Breast epithelium (tissue), 3 donors: ENCODE data around the gene HSPE1.

ENCODE experiments used
- POLR2A ChIP-seq: fragments of 450-650 bp; IDR thresholded peaks from one replicate; pipeline ENCODE4 v1.6.1; 2016; ENCODE audit warnings: antibody characterized with exemption, mild to moderate bottlenecking, moderate library complexity
- POLR2AphosphoS5 ChIP-seq, 3 donors: sonication (generic); formaldehyde crosslinking; IDR thresholded peaks; one replicate each; pipeline ENCODE4 v1.6.1; 2017; ENCODE audit warnings: antibody characterized with exemption in 3 of 3

- no peak for TF ChIP-seq POLR2AphosphoS5 (IDR thresholded peaks at IDR 0.05)
- no peak for TF ChIP-seq POLR2A
Observed at GRCh38 chr2:197504512-197504911, 4.3 kb downstream of the HSPE1 start.
